Left cardiac atrium (tissue), 4 donors: Measurements from ENCODE around the gene OBP2A. TPM values are rescaled to one million over a fixed set of nuclear protein-coding genes. Genes with fewer than 3 reads are reported as not detected.
"Not testable (repeated sequence)": the region's sequence is repeated elsewhere in the genome, so short reads cannot be mapped to it uniquely, and the experiment has no call there.

ENCODE experiments used
- ATAC-seq, 2 donors: fragments of 200-7000 bp; cut with Tn5 transposase; one replicate each; pipeline ENCODE4 v1.9.1; 2020; ENCODE audit warnings: mild to moderate bottlenecking in 2 of 2, moderate library complexity in 2 of 2
- DNase-seq: peaks from one replicate; pipeline ENCODE4 v3.0.0-alpha.2; 2020
- intact Hi-C, 2 donors: fragments of 100-400 bp; cut with DNase I; formaldehyde crosslinking; loops; one replicate each; pipeline versions ENCODE4 v1.14.1 to v1.15.1; 2022 to 2023
- total RNA-seq, 2 donors: library from RNA; stranded (reverse); fragmentation: NEBNext Ultra II Directional; extraction: Animal tissue kit (Norgen Biotek cat#: 25700); gene quantifications; one replicate each; pipeline ENCODE4 v1.2.1, GENCODE V29; 2021
- donor health status: DM: no; HTN: yes; CAD: no.
- donor health status: DM: no; HTN: yes; CAD: no; lungs with severe emphysema.
- donor health status: DM: yes; HTN: yes; CAD: no.
- donor health status: Dilated cardiomyopathy.

Gene OBP2A
- total RNA-seq, 2 donors from 2014 or later: not detected

- DNase-seq: no peak
- intact Hi-C loops: no loop called here
Observed at GRCh38 chr9:135508211-135508820, 37.6 kb upstream of the OBP2A start.

DNA sequence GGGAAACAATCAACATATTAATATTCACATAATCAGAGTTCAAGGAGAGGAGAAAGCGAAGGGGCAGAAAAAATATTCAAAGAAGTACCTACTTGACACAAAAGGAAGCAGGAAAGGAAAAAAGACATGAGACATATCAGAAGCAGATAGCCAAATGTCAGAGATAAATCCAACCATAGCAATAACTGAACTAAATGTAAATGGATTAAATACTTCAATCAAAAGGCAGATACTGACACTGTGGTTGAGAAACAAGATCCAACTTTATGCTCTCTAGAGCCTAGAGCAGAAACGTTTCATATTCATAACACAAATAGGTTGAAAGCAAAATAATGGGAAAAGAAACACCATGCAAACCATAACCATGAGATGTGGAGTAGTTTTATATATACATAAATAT lies 36.5 kb upstream of the OBP2A start:
- no peak for DNase-seq
- ATAC-seq: no peak
- intact Hi-C loops: no loop called here

More at GRCh38 chr9:135508211-135508820, 37.6 kb upstream of the OBP2A start:
- ATAC-seq: no peak

- DNase-seq (no peak), ATAC-seq (no peak)
- intact Hi-C loops: no loop called here
Observed at GRCh38 chr9:135512241-135512603, 33.7 kb upstream of the OBP2A start.

- no peak for ATAC-seq
- DNase-seq: no peak
- intact Hi-C loops: no loop called here
Observed at GRCh38 chr9:135512904-135513303, 33.0 kb upstream of the OBP2A start.

GRCh38 chr9:135513351-135513846 lies 32.5 kb upstream of the OBP2A start:
- ATAC-seq (no peak), DNase-seq (no peak)
- intact Hi-C loops: no loop called here

DNA sequence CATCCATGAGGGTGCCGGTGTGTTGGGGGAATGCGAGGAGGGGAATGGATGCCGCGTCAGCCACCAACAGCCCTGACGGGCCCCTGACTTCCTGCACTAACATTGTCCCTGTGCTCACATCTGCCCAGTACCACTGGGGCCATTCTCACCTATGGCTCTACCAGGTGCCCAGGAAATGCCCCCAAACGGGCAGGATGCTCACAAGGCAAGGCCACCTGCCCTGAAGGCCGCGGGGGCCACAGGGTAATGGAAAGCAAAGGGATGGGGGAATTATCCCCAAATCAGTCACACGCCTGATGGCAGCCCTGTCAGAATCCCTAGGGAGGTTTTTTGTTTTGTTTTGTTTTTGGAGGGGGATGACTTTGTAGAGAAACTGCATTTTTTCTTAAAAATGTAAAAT lies 32.0 kb upstream of the OBP2A start:
- intact Hi-C loops, ATAC-seq, DNase-seq: not testable (repeated sequence)

DNA sequence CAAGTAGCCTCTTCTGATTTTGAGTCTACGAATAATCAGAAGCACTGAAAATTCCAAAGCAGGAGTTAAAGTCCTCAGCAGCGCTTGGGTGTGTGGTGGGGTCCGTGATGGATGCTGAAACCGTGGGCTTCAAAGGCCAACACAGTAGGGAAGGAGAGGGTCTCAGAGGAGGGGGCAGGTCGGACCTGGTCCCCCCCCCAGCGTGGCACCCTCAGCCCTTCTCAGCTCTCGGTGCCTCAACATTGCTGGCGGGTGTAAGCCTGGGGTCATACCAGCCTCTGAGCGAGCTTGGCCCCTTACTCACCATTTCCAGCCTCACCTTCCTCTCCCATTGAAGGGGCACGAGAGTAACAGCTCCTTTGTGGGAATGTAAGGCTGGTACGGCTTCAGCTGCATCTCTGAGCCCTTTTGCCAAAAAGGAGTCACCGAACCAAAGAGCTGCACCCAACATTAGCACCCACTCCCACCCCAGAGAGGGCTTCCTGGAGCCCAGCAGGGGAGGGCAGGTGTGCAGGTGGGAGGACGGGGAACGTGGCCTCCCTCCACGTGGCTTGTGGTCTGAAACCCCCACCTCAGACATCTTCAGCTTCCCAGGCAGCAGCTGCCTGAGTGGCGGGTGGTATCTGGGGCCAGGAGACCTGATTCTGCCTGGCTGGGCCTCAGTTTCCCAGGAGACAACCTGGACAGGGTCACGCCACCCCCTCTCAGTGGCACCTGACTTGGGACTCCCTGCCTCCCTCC lies 31.4 kb upstream of the OBP2A start:
- ATAC-seq (no peak), DNase-seq (no peak)
- intact Hi-C loops: no loop called here

DNA sequence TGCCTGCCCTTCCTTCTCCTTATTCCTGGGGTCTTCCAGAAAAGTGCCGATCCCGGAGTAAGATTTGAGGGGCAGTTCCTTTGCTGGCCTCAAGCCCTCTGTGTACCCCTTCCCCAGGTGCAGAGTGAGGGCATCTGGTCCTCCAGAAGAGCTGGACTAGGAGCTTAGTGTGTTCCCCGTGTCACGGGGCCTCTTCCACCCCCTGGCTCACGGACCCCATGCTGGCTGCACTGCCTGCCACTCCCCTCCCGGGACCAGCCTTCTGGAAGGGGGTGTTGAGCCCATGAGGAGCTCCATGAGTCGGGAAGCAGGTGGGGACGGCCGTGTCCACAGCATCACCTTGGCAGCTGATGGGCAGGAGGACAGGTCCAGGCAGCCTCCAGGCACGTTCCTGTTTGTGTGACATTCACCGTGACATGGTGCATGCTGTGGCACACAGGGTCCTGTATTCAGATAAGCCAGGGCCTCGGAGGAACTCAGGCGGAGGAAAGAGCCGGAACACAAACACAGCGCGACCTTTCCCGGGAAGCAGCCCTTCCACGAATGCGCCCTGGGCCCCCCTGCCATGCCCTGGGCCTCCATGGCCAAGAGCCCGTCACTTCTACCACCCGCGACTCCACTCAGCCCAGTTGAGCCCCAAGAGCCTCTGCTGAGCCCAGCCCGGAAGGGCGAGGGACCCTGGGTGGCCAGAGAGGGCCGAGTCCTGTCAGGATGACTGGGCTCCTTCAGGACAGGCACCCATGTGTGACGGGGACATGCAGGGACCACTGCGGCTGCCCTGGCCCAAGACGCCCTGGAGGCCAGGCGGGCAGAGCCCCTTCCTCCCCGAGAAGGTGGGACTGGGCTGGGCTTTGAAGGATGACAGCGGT lies 30.6 kb upstream of the OBP2A start:
- DNase-seq: no peak
- intact Hi-C loops: no loop called here
- ATAC-seq: no peak

GRCh38 chr9:135516132-135516860 lies 29.6 kb upstream of the OBP2A start:
- DNase-seq (no peak), ATAC-seq (no peak)
- intact Hi-C loops: no loop called here

GRCh38 chr9:135517407-135517822 lies 28.5 kb upstream of the OBP2A start:
- DNase-seq: no peak
- intact Hi-C loops: no loop called here
- no peak for ATAC-seq

- DNase-seq (no peak), ATAC-seq (no peak)
- intact Hi-C loops: no loop called here
Observed at GRCh38 chr9:135519179-135519971, 26.6 kb upstream of the OBP2A start.

DNA sequence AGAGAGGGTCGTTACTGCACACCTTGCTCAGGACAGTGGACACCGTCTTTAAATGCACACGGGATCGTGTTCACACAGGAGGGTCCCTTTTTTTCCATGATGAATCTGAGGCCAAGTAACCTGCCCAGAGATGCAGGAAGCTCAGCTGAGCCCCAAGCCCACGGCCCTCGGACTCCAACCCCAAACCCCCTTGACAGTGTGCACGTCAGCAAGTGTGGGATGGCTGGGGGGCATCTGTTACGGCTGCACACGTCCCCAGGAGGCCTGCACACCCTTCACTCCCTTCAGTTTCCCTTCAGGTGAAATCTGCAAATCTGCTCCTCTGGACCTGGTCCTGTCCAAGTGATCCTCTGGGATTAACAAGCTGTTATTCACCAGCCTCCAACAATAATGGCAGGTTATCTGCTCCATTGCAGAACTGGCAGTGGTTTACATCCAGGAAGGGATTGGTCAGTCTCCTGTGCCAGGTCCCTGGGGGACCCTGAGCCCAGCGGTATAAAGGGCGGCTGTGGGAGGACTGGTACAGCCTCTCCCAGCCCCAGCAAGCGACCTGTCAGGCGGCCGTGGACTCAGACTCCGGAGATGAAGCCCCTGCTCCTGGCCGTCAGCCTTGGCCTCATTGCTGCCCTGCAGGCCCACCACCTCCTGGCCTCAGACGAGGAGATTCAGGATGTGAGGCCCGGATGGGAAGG lies 24.9 kb upstream of the OBP2A start, which contains the start of gene LCN1:
Gene LCN1 (plus strand): TSS at position 525 of the 692 bp plus-strand sequence. CDS start 58 bp downstream, at position 583.
- DNase-seq (no peak), ATAC-seq (no peak)
- intact Hi-C loops: no loop called here

- ATAC-seq (no peak), DNase-seq (no peak)
Observed at GRCh38 chr9:135521608-135522095, 24.3 kb upstream of the OBP2A start.

DNA sequence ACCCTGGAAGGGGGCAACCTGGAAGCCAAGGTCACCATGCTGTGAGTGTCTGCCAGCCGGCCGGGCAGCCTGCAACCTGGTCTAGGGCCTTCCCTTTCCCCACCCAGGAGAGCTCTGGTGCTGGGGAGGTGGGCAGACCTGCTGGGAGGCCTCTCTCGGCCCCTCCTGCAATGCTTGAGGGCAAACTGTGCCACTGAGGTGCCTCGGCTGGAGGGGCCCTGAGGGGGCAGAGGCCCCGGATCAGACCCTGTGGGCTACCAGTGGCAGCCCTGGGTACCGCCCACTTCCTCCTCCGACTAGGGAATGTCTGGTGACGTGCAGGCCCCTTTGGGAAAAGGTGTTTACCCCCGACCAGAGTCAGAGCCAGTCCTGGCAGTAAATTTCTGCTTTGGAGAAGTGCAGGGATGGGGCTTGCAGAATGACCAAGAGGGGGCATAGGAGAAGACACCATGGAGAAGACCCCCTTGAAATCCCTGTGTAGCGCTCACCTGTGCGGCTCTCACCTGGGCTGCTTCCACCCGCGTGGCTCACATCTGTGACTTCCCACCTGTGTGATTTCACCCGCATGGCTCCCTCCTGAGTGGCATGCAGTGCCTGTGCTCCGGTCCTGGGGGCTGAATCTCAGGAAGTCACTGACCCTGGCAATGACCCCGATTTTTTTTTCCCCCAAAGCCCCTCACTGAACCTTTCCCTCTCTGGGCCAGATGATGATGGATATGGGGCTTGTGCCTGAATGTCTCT lies 23.6 kb upstream of the OBP2A start:
- ATAC-seq: no peak
- intact Hi-C loops: no loop called here
- no peak for DNase-seq

More at GRCh38 chr9:135521608-135522095, 24.3 kb upstream of the OBP2A start:
- intact Hi-C loops: no loop called here

DNA sequence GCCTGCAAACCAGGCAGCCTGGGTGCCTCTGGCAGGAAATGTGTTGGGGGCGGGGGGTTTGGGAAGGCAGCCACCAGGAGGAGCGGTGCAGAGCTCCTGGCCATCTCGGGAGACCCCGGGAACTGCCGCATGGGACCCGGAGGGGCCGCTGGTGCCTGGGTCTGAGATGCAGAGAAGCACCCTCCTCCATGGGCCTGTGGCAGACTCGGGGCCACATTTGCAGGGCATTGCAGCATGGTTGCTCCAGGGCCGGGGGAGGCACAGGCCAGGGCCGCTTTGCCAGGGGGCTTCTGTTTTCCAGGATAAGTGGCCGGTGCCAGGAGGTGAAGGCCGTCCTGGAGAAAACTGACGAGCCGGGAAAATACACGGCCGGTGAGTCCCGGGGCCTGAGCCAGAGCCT lies 23.0 kb upstream of the OBP2A start:
- ATAC-seq: no peak
- no peak for DNase-seq
- intact Hi-C loops: no loop called here

GRCh38 chr9:135523521-135524129 lies 22.3 kb upstream of the OBP2A start:
- intact Hi-C loops: no loop called here
- DNase-seq (no peak), ATAC-seq (no peak)
